Activated B cell treated with CpG ODN at 0.5 μM for 24 hours (primary cell): ENCODE results near the gene RNU6-9. TPM values are rescaled to one million over a fixed set of nuclear protein-coding genes. Genes with fewer than 3 reads are reported as not detected.

Experiments
- ATAC-seq: fragments of 200-7000 bp; cut with Tn5 transposase; one replicate; pipeline ENCODE4 v1.10.0; 2021; ENCODE audit warnings: low read depth, mild to moderate bottlenecking, moderate library complexity
- CTCF ChIA-PET: fragments of 350-600 bp; sonication (Branson Sonifier 250); formaldehyde crosslinking; loops from one replicate; lab custom pipeline; 2021; ENCODE audit warnings: antibody characterized with exemption; lab: Charles Lee
- POLR2A ChIA-PET: fragments of 350-600 bp; sonication (Branson Sonifier 250); formaldehyde crosslinking; loops from one replicate; lab custom pipeline; 2021; ENCODE audit warnings: antibody characterized with exemption; lab: Charles Lee
- DNase-seq: peaks from one replicate; pipeline ENCODE4 v3.0.0; 2022
- H3K27ac Mint-ChIP-seq: one replicate; pipeline ENCODE4 v1.8.0; 2020; ENCODE audit warnings: mixed read lengths
- H3K27me3 Mint-ChIP-seq: one replicate; pipeline ENCODE4 v1.8.0; 2021; ENCODE audit warnings: mixed read lengths
- H3K36me3 Mint-ChIP-seq: one replicate; pipeline ENCODE4 v1.8.0; 2021; ENCODE audit warnings: low read depth, mixed read lengths
- H3K4me1 Mint-ChIP-seq: one replicate; pipeline ENCODE4 v1.8.0; 2021; ENCODE audit warnings: mixed read lengths
- H3K4me3 Mint-ChIP-seq: one replicate; pipeline ENCODE4 v1.8.0; 2020; ENCODE audit warnings: mild to moderate bottlenecking, mixed read lengths
- H3K9me3 Mint-ChIP-seq: one replicate; pipeline ENCODE4 v1.8.0; 2020; ENCODE audit warnings: mixed read lengths
- CTCF ChIP-seq: fragments of 200-600 bp; IDR thresholded peaks from one replicate; pipeline ENCODE4 v1.8.0; 2022; ENCODE audit warnings: antibody characterized with exemption, mild to moderate bottlenecking
- intact Hi-C: fragments of 100-400 bp; cut with micrococcal nuclease; formaldehyde crosslinking; loops from one replicate; pipeline ENCODE4 v1.15.1; 2024
- total RNA-seq: library from RNA; stranded (reverse); gene quantifications from 2 replicates; pipeline ENCODE4 v1.2.3, GENCODE V29; 2022

RNU6-9 gene
- total RNA-seq, 1 donor from 2014 or later: not detected

GRCh38 chr19:936175-936546, 42.9 kb downstream of the RNU6-9 start:
- Mint-ChIP-seq H3K27ac (no peak overlapping the region), H3K9me3 (no peaks in the 10 kb centered on the region), H3K27me3 (no peaks in the 10 kb centered on the region), H3K4me3 (no peak overlapping the region), H3K4me1 (peaks cover 61% of the 10 kb centered on the region), H3K36me3 (peaks cover 19% of the 10 kb centered on the region)
- no peak for TF ChIP-seq CTCF
- ChIA-PET CTCF (no interaction called here), POLR2A (interaction anchor here (1.1 to 4.4 kb wide), 3 partner anchors 9 to 11 kb away, joined by 8 to 45 read pairs (median 9); no protein-coding TSS in a partner anchor)
- DNase-seq (no peak), ATAC-seq (no peak)
- intact Hi-C loops: no loop called here

GRCh38 chr19:937259-937694, 44.0 kb downstream of the RNU6-9 start:
- ChIA-PET CTCF (no interaction called here), POLR2A (interaction anchor here (0.7 to 4.4 kb wide), 6 partner anchors 10 to 47 kb away, joined by 3 to 45 read pairs (median 6); partner anchors contain the start of gene WDR18)
- Mint-ChIP-seq H3K27me3 (no peaks in the 10 kb centered on the region), H3K4me3 (peak overlapping the region; percentile 17), H3K36me3 (peaks cover 16% of the 10 kb centered on the region), H3K9me3 (no peaks in the 10 kb centered on the region), H3K27ac (peak overlapping the region; percentile 75), H3K4me1 (peaks cover 62% of the 10 kb centered on the region)
- ATAC-seq (peak; percentile 35), DNase-seq (no peak)
- TF ChIP-seq CTCF: no peak
- intact Hi-C loops: no loop called here

GRCh38 chr19:938233-938923, 45.1 kb downstream of the RNU6-9 start:
- Mint-ChIP-seq H3K4me1 (peaks cover 53% of the 10 kb centered on the region), H3K27me3 (no peaks in the 10 kb centered on the region), H3K4me3 (no peak overlapping the region), H3K27ac (peak overlapping the region; percentile 75), H3K36me3 (peaks cover 16% of the 10 kb centered on the region), H3K9me3 (no peaks in the 10 kb centered on the region)
- intact Hi-C loops: no loop called here
- ATAC-seq (no peak), DNase-seq (no peak)
- no peak for TF ChIP-seq CTCF
- ChIA-PET CTCF (no interaction called here), POLR2A (interaction anchor here (0.6 to 4.4 kb wide), 11 partner anchors 8 to 1527 kb away, joined by 3 to 45 read pairs (median 4); partner anchors contain the start of gene WDR18)

- intact Hi-C loops: no loop called here
- peaks cover 19% of the 10 kb centered on the region for H3K36me3 Mint-ChIP-seq
- ATAC-seq (no peak), DNase-seq (no peak)
- no peak overlapping the region for H3K4me3 Mint-ChIP-seq
- no peaks in the 10 kb centered on the region for H3K27me3 Mint-ChIP-seq
- CTCF ChIA-PET: no interaction called here
- POLR2A ChIA-PET: interaction anchor here (0.9 to 4.4 kb wide), 6 partner anchors 8 to 330 kb away, joined by 3 to 45 read pairs (median 8); partner anchors contain the start of genes CIRBP and WDR18
- no peak for TF ChIP-seq CTCF
- peaks cover 47% of the 10 kb centered on the region for H3K4me1 Mint-ChIP-seq
- no peaks in the 10 kb centered on the region for H3K9me3 Mint-ChIP-seq
- H3K27ac Mint-ChIP-seq: peak overlapping the region; percentile 30
Measured at GRCh38 chr19:939439-939838, 46.2 kb downstream of the RNU6-9 start.

GRCh38 chr19:939922-940321, 46.6 kb downstream of the RNU6-9 start:
- POLR2A ChIA-PET: interaction anchor here (0.6 to 4.4 kb wide), 7 partner anchors 7 to 329 kb away, joined by 3 to 45 read pairs (median 6); partner anchors contain the start of genes CIRBP and WDR18
- Mint-ChIP-seq H3K36me3 (peaks cover 19% of the 10 kb centered on the region), H3K4me3 (peak overlapping the region; percentile 72), H3K27ac (peak overlapping the region; percentile 80), H3K9me3 (no peaks in the 10 kb centered on the region), H3K27me3 (no peaks in the 10 kb centered on the region), H3K4me1 (peaks cover 47% of the 10 kb centered on the region)
- intact Hi-C loops: no loop called here
- no peak for DNase-seq
- no peak for ATAC-seq
- TF ChIP-seq CTCF: no peak
- CTCF ChIA-PET: no interaction called here
